A549 (cell line): Measurements from ENCODE around the gene STXBP6. TPM values are rescaled to one million over a fixed set of nuclear protein-coding genes. Genes with fewer than 3 reads are reported as not detected.

Experiments
- ATAC-seq, 2 experiments: fragments of 200-7000 bp in 1 of 2; fragments of >200 bp in 1 of 2; cut with Nextera tagmentation in 1 of 2; cut with Tn5 transposase in 1 of 2; 3 replicates each; pipeline versions ENCODE4 v1.8.0 to v1.9.1; 2018 to 2020; ENCODE audit warnings: mild to moderate bottlenecking in 1 of 2, moderate library complexity in 1 of 2
- CTCF ChIA-PET: fragments of 300-600 bp; sonication (Branson Sonifier 250); formaldehyde crosslinking; extraction: SDS; loops from one replicate; lab custom pipeline; 2021; ENCODE audit warnings: antibody characterized with exemption, inconsistent platforms; lab: Yijun Ruan, JAX
- POLR2A ChIA-PET: fragments of 350-600 bp; formaldehyde crosslinking; extraction: SDS; loops from one replicate; lab custom pipeline; 2021; ENCODE audit warnings: antibody characterized with exemption, inconsistent platforms; lab: Yijun Ruan, JAX
- DNase-seq, 2 experiments: peaks; one replicate each; pipeline versions ENCODE4 v3.0.0 to v3.0.0-alpha.2; 2011 to 2016; ENCODE audit warnings: low read depth in 1 of 2, low spot score in 1 of 2
- FAIRE-seq: peaks from 2 replicates; lab custom pipeline; 2011; peaks lifted over from hg19 to GRCh38; lab: Jason Lieb, UNC
- H3K27ac ChIP-seq, 2 experiments: fragments of >200 bp; sonication (Bioruptor Twin); formaldehyde crosslinking; 3 replicates each; pipeline ENCODE4 v1.5.1; 2016 to 2017
- H3K4me1 ChIP-seq: fragments of >200 bp; sonication (Bioruptor Twin); formaldehyde crosslinking; 3 replicates; pipeline ENCODE4 v1.6.1; 2016
- H3K4me2 ChIP-seq: fragments of >200 bp; sonication (Bioruptor Twin); formaldehyde crosslinking; 3 replicates; pipeline ENCODE4 v1.6.1; 2016
- H3K4me3 ChIP-seq: fragments of >200 bp; sonication (Bioruptor Twin); formaldehyde crosslinking; 3 replicates; pipeline ENCODE4 v1.5.1; 2016
- H3K9me3 ChIP-seq: fragments of >200 bp; sonication (Bioruptor Twin); formaldehyde crosslinking; 3 replicates; pipeline ENCODE4 v1.6.1; 2016
- BCL3 ChIP-seq: fragments of >200 bp; sonication (Bioruptor Twin); formaldehyde crosslinking; IDR thresholded peaks from 3 replicates; pipeline ENCODE4 v1.6.1; 2016
- CBX8 ChIP-seq: fragments of 200-600 bp; sonication (generic); IDR thresholded peaks from 2 replicates; pipeline ENCODE4 v1.6.1; 2016
- CEBPB ChIP-seq, 2 experiments: fragments of >200 bp in 1 of 2; sonication (Bioruptor Twin) in 1 of 2; formaldehyde crosslinking in 1 of 2; IDR thresholded peaks; 2 replicates each; pipeline ENCODE4 v1.6.1; 2012 to 2016
- CTCF ChIP-seq: fragments of >200 bp; sonication (Bioruptor Twin); formaldehyde crosslinking; IDR thresholded peaks from 3 replicates; pipeline ENCODE4 v1.5.1; 2016
- E2F6 ChIP-seq: IDR thresholded peaks from 2 replicates; pipeline ENCODE4 v1.6.1; 2012; ENCODE audit warnings: low read depth, borderline replicate concordance
- EHMT2 ChIP-seq: fragments of 200-600 bp; sonication (generic); IDR thresholded peaks from 2 replicates; pipeline ENCODE4 v1.6.1; 2016; ENCODE audit warnings: antibody characterized with exemption, low read depth, mild to moderate bottlenecking, moderate library complexity
- FOXS1 ChIP-seq: fragments of 250-450 bp; sonication (Bioruptor Pico); IDR thresholded peaks from 2 replicates; pipeline ENCODE4 v1.5.0; 2020; ENCODE audit warnings: mild to moderate bottlenecking, moderate library complexity
- GATA3 ChIP-seq: IDR thresholded peaks from 2 replicates; pipeline ENCODE4 v1.6.1; 2012; ENCODE audit warnings: borderline replicate concordance
- JUN ChIP-seq, 2 experiments: fragments of >200 bp; sonication (Bioruptor Twin); formaldehyde crosslinking; IDR thresholded peaks; 2 replicates in 1 of 2; 3 replicates in 1 of 2; pipeline ENCODE4 v1.6.1; 2016 to 2017
- KDM1A ChIP-seq: fragments of 200-600 bp; sonication (generic); IDR thresholded peaks from 2 replicates; pipeline ENCODE4 v1.6.1; 2016; ENCODE audit warnings: low read depth, mild to moderate bottlenecking
- KDM5A ChIP-seq: fragments of 200-600 bp; sonication (generic); IDR thresholded peaks from 2 replicates; pipeline ENCODE4 v1.6.1; 2016; ENCODE audit warnings: antibody characterized with exemption, mild to moderate bottlenecking
- MAFK ChIP-seq: fragments of 450-650 bp; IDR thresholded peaks from 2 replicates; pipeline ENCODE4 v1.6.1; 2014; ENCODE audit not compliant: partially characterized antibody
- MYC ChIP-seq: IDR thresholded peaks from 2 replicates; pipeline ENCODE4 v1.6.1; 2012; ENCODE audit warnings: mild to moderate bottlenecking, inconsistent platforms, low read length, improper control_type of control experiment, borderline replicate concordance
- NFE2L2 ChIP-seq: fragments of 150-350 bp; conservative IDR thresholded peaks from 2 replicates; pipeline ENCODE4 v1.6.1; 2014; ENCODE audit warnings: low read length
- NPAS2 ChIP-seq: fragments of 250-450 bp; sonication (Bioruptor Pico); IDR thresholded peaks from 2 replicates; pipeline ENCODE4 v1.8.0; 2022; ENCODE audit warnings: mild to moderate bottlenecking, moderate library complexity, borderline replicate concordance
- RARB ChIP-seq: fragments of 250-450 bp; sonication (Bioruptor Pico); IDR thresholded peaks from 2 replicates; pipeline ENCODE4 v1.8.0; 2021; ENCODE audit warnings: mild to moderate bottlenecking, moderate library complexity
- RCOR1 ChIP-seq: fragments of 150-350 bp; IDR thresholded peaks from 2 replicates; pipeline ENCODE4 v1.6.1; 2014; ENCODE audit warnings: antibody characterized with exemption, low read length, low read depth
- TFCP2L1 ChIP-seq: fragments of 250-450 bp; sonication (Bioruptor Pico); IDR thresholded peaks from 2 replicates; pipeline ENCODE4 v1.5.0; 2021; ENCODE audit warnings: mild to moderate bottlenecking
- USF2 ChIP-seq: fragments of 450-650 bp; IDR thresholded peaks from 2 replicates; pipeline ENCODE4 v1.6.1; 2014; ENCODE audit warnings: antibody characterized with exemption
- ZFP36 ChIP-seq: fragments of 450-650 bp; IDR thresholded peaks from 2 replicates; pipeline ENCODE4 v1.6.1; 2014; ENCODE audit warnings: borderline replicate concordance; ENCODE audit not compliant: partially characterized antibody
- ZNF302 ChIP-seq: fragments of 250-450 bp; sonication (Bioruptor Pico); IDR thresholded peaks from 2 replicates; pipeline ENCODE4 v1.9.0; 2021; ENCODE audit warnings: inconsistent platforms, mild to moderate bottlenecking, moderate library complexity
- ZSCAN20 ChIP-seq: fragments of 250-450 bp; sonication (Bioruptor Pico); IDR thresholded peaks from 2 replicates; pipeline ENCODE4 v1.8.0; 2022; ENCODE audit warnings: mild to moderate bottlenecking, moderate library complexity
- WGBS: methylation state at CpG from one replicate; pipeline ENCODE4 v1.1.6; 2017; ENCODE audit errors: missing lambda C conversion rate; 5-methylcytosine and 5-hydroxymethylcytosine counted together
- polyA plus RNA-seq, 4 experiments: library from polyadenylated mRNA; depleted of rRNA in 3 of 4; stranded (reverse); fragments of >200 nt; fragmentation: RNase III in 1 of 4; extraction: RNeasy Plus Mini Kit Qiagen cat#74134 plus additional on column Dnase treatment in 1 of 4; gene quantifications; 2 replicates in 3 of 4; 3 replicates in 1 of 4; pipeline ENCODE4 v1.2.3, GENCODE V29; 2011 to 2017

Gene STXBP6
- polyA plus RNA-seq, 2 of the 4 experiments (the other 2 are of a cell fraction): 1.7 to 6.3 TPM

DNA sequence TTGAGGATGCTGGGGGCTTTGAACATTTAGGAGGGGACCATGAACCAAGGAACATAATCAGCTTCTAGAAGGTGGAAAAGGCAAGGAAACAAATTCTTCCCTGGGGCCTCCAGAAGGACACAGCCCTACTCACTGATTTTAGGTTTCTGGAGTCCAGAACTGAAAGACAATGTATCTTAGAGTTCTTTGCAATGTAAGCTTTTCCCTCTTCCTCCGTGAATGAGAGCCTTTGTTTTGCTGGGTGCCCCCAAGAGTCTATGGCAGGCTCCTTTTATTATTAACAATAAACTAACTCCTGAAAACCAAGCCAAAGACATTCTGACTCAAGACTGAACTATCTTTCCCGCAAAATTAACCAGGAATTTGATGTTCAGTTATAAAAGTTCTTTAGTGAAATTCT, 204.1 kb downstream of the STXBP6 start:
- no peak for ATAC-seq
- ChIA-PET CTCF (interaction anchor here (1.0 kb wide), 1 partner anchor 26 kb away, joined by 3 read pairs; no protein-coding TSS in a partner anchor), POLR2A (no interaction called here)
- H3K27ac ChIP-seq: no peak overlapping the region
- DNase-seq: no peak
- H3K9me3 ChIP-seq: no peaks in the 10 kb centered on the region
- 36% methylated on average over 2 of the region's 2 CpGs for WGBS
- FAIRE-seq: no peak
- H3K4me1 ChIP-seq: no peaks in the 10 kb centered on the region
- H3K4me2 ChIP-seq: no peak overlapping the region
- H3K4me3 ChIP-seq: no peak overlapping the region
- TF ChIP-seq E2F6 (no peak), JUN (IDR thresholded peaks at IDR 0.05) (no peak), FOXS1 (CRISPR knock-in tag) (no peak), KDM5A (no peak), RARB (CRISPR knock-in tag) (no peak), CTCF (no peak), NFE2L2 (no peak)

DNA sequence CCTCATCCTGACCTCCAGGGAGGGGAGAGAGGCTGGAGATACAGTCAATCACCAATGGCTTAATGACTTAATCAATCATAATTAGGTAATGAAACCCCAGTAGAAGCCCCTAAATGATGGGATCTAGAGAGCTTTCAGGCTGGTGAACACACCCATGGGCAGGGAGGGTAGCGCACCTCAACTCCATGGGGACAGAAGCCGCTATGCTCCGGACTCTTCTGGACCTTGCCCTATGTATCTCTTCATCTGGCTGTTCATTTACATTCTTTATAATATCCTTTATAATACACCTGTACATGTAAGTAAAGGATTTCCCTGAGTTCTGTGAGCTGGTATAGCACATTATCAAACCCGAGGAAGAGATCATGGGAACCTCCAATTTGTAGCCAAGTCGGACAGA, 205.9 kb downstream of the STXBP6 start:
- ATAC-seq (no peak), DNase-seq (no peak), FAIRE-seq (no peak)
- H3K27ac ChIP-seq: no peak overlapping the region
- peaks cover 7% of the 10 kb centered on the region; the same call in 1 of the 3 replicates for H3K4me1 ChIP-seq
- WGBS: 84% methylated on average over 5 of the region's 5 CpGs
- TF ChIP-seq MAFK: no peak
- TF ChIP-seq GATA3: no peak
- no peak for TF ChIP-seq E2F6
- no peak for TF ChIP-seq NFE2L2
- no peak for TF ChIP-seq KDM1A
- no peak for TF ChIP-seq ZSCAN20 (CRISPR knock-in tag)
- TF ChIP-seq NPAS2 (CRISPR knock-in tag): no peak
- TF ChIP-seq BCL3: no peak
- no peak overlapping the region for H3K4me2 ChIP-seq
- no peak overlapping the region for H3K4me3 ChIP-seq
- POLR2A ChIA-PET: no interaction called here
- no peaks in the 10 kb centered on the region for H3K9me3 ChIP-seq
- CTCF ChIA-PET: interaction anchor here (1.0 kb wide), 1 partner anchor 13 kb away, joined by 3 read pairs; no protein-coding TSS in a partner anchor

- Histone ChIP-seq H3K9me3 (no peaks in the 10 kb centered on the region), H3K27ac (no peak overlapping the region), H3K4me3 (no peak overlapping the region), H3K4me1 (peaks cover 7% of the 10 kb centered on the region; the same call in 1 of the 3 replicates), H3K4me2 (no peak overlapping the region)
- WGBS: 71% methylated on average over 2 of the region's 2 CpGs
- ChIA-PET CTCF (interaction anchor here (1.0 kb wide), 1 partner anchor 12 kb away, joined by 3 read pairs; no protein-coding TSS in a partner anchor), POLR2A (no interaction called here)
- DNase-seq: no peak
- FAIRE-seq: no peak
- no peak for ATAC-seq
- TF ChIP-seq CTCF: no peak
- TF ChIP-seq CBX8: no peak
- TF ChIP-seq EHMT2: no peak
- no peak for TF ChIP-seq KDM5A
- TF ChIP-seq BCL3: no peak
- TF ChIP-seq RCOR1: no peak
- TF ChIP-seq MYC: no peak
- no peak for TF ChIP-seq USF2
- TF ChIP-seq TFCP2L1 (CRISPR knock-in tag): no peak
- TF ChIP-seq CEBPB (IDR thresholded peaks at IDR 0.05): no peak
- TF ChIP-seq ZFP36: no peak
- TF ChIP-seq E2F6: no peak
- no peak for TF ChIP-seq ZNF302 (CRISPR knock-in tag)
Observed at GRCh38 chr14:24843494-24843893, 206.5 kb downstream of the STXBP6 start.
